HepG2 (cell line): Measurements from ENCODE around the gene PGC. TPM values are rescaled to one million over a fixed set of nuclear protein-coding genes. Genes with fewer than 3 reads are reported as not detected.

Source experiments
- CREB1 ChIP-seq, 2 experiments: fragments of 450-650 bp in 1 of 2; IDR thresholded peaks; 2 replicates each; pipeline ENCODE4 v1.6.1; 2016 to 2017; ENCODE audit warnings: control low read depth in 1 of 2, mild to moderate bottlenecking in 1 of 2, missing compliant biosample characterization in 1 of 2, missing genetic modification characterization in 1 of 2
- GRHL1 ChIP-seq: sonication (generic); formaldehyde crosslinking; conservative IDR thresholded peaks from 2 replicates; pipeline ENCODE4 v1.8.0; 2022; ENCODE audit warnings: missing genetic modification reagents
- HNF1B ChIP-seq: sonication (generic); formaldehyde crosslinking; IDR thresholded peaks from 2 replicates; pipeline ENCODE4 v1.5.1; 2020; ENCODE audit warnings: mild to moderate bottlenecking, moderate library complexity, missing genetic modification reagents
- MAFG ChIP-seq: sonication (generic); formaldehyde crosslinking; IDR thresholded peaks from 2 replicates; pipeline ENCODE4 v1.5.1; 2020; ENCODE audit warnings: mild to moderate bottlenecking, missing genetic modification reagents
- MLXIP ChIP-seq: sonication (generic); formaldehyde crosslinking; IDR thresholded peaks from 2 replicates; pipeline ENCODE4 v1.9.0; 2021; ENCODE audit warnings: missing genetic modification reagents, borderline replicate concordance
- NFIB ChIP-seq: sonication (generic); formaldehyde crosslinking; IDR thresholded peaks from 2 replicates; pipeline ENCODE4 v1.9.0; 2021; ENCODE audit warnings: missing genetic modification reagents, mild to moderate bottlenecking, borderline replicate concordance
- NR2F6 ChIP-seq, 2 experiments: IDR thresholded peaks; 2 replicates each; pipeline ENCODE4 v1.6.1; 2016; ENCODE audit warnings: antibody characterized with exemption in 1 of 2, mild to moderate bottlenecking in 1 of 2
- RXRB ChIP-seq: IDR thresholded peaks from 2 replicates; pipeline ENCODE4 v1.6.1; 2016; ENCODE audit warnings: borderline replicate concordance, missing genetic modification reagents, missing compliant biosample characterization
- TEF ChIP-seq: sonication (generic); formaldehyde crosslinking; IDR thresholded peaks from 2 replicates; pipeline ENCODE4 v1.5.0; 2020; ENCODE audit warnings: missing genetic modification reagents
- ZFX ChIP-seq: sonication (generic); formaldehyde crosslinking; IDR thresholded peaks from 2 replicates; pipeline ENCODE4 v1.4.0; 2020; ENCODE audit warnings: mild to moderate bottlenecking, low read depth, missing genetic modification reagents, moderate library complexity
- ZNF30 ChIP-seq: sonication (generic); formaldehyde crosslinking; IDR thresholded peaks from 2 replicates; pipeline ENCODE4 v1.5.0; 2020; ENCODE audit warnings: mild to moderate bottlenecking, missing genetic modification reagents
- ZNF484 ChIP-seq: sonication (generic); formaldehyde crosslinking; IDR thresholded peaks from 2 replicates; pipeline ENCODE4 v1.5.1; 2020; ENCODE audit warnings: mild to moderate bottlenecking, low read depth, missing genetic modification reagents, borderline replicate concordance
- ZNF564 ChIP-seq: sonication (generic); formaldehyde crosslinking; IDR thresholded peaks from 2 replicates; pipeline ENCODE4 v1.8.1; 2023; ENCODE audit warnings: mild to moderate bottlenecking, missing genetic modification reagents
- ZNF766 ChIP-seq: sonication (generic); formaldehyde crosslinking; IDR thresholded peaks from 2 replicates; pipeline ENCODE4 v1.5.0; 2020; ENCODE audit warnings: missing genetic modification reagents, borderline replicate concordance
- ZNF775 ChIP-seq: sonication (generic); formaldehyde crosslinking; IDR thresholded peaks from 2 replicates; pipeline ENCODE4 v1.4.0; 2020; ENCODE audit warnings: missing genetic modification reagents, mild to moderate bottlenecking, moderate library complexity, borderline replicate concordance
- polyA plus RNA-seq, 8 experiments: library from polyadenylated mRNA; depleted of rRNA in 3 of 8; stranded (reverse) in 7 of 8; unstranded in 1 of 8; fragments of >200 nt; fragmentation: Illumina TruSeq in 4 of 8; extraction: Trizol in 4 of 8; gene quantifications; 2 replicates each; pipeline versions ENCODE4 v1.2.1 to v1.2.3, GENCODE V29; 2011 to 2016; ENCODE audit warnings: low read depth in 4 of 8, missing spikeins in 1 of 8, mixed read lengths in 1 of 8; ENCODE audit not compliant: insufficient read depth in 1 of 8
- total RNA-seq, 5 experiments: library from RNA; depleted of rRNA; stranded (reverse); fragments of >200 nt; fragmentation: Illumina TruSeq; extraction: Trizol; gene quantifications; 2 replicates each; pipeline ENCODE4 v1.2.3, GENCODE V29; 2016; ENCODE audit warnings: low read depth in 1 of 5

The PGC gene
- total and polyA plus RNA-seq, 2 of the 13 experiments (the other 11 are each of a cell fraction or from before 2014, with no cell fraction given): 426 to 502 TPM

- TF ChIP-seq ZNF484 (CRISPR knock-in tag): no peak
- peak; percentile 90 for TF ChIP-seq HNF1B (CRISPR knock-in tag)
- no peak for TF ChIP-seq MLXIP (CRISPR knock-in tag)
- peak; percentile 70 for TF ChIP-seq CREB1 (IDR thresholded peaks at IDR 0.05)
- TF ChIP-seq CREB1 (CRISPR knock-in tag; IDR thresholded peaks at IDR 0.05): peak; percentile 68; the same call in 1 of the 2 replicates
- TF ChIP-seq ZNF30 (CRISPR knock-in tag): no peak
- no peak for TF ChIP-seq ZNF766
- TF ChIP-seq NR2F6 (IDR thresholded peaks at IDR 0.05): no peak
- TF ChIP-seq NR2F6 (CRISPR knock-in tag; IDR thresholded peaks at IDR 0.05): peak; percentile 63; the same call in 1 of the 2 replicates
- no peak for TF ChIP-seq GRHL1
- TF ChIP-seq NFIB: no peak
- TF ChIP-seq ZFX (CRISPR knock-in tag): no peak
- TF ChIP-seq ZNF775: no peak
- no peak for TF ChIP-seq MAFG (CRISPR knock-in tag)
- no peak for TF ChIP-seq ZNF564 (CRISPR knock-in tag)
- TF ChIP-seq TEF (CRISPR knock-in tag): no peak
- TF ChIP-seq RXRB (CRISPR knock-in tag): peak; percentile 71
Observed at GRCh38 chr6:41735427-41736185, 11.6 kb downstream of the PGC start, which contains the start of gene TFEB (continued).
